Fibroblast of villous mesenchyme (primary cell): Measurements from ENCODE around the gene SPARC. TPM values are rescaled to one million over a fixed set of nuclear protein-coding genes. Genes with fewer than 3 reads are reported as not detected.
"Not testable (repeated sequence)": the region's sequence is repeated elsewhere in the genome, so short reads cannot be mapped to it uniquely, and the experiment has no call there.

Experiments
- DNase-seq: peaks from one replicate; pipeline ENCODE4 v3.0.0-alpha.2; 2010; ENCODE audit warnings: low read depth
- H3K4me3 ChIP-seq: 2 replicates; pipeline ENCODE4 v1.5.1; 2011; ENCODE audit warnings: low read depth, mild to moderate bottlenecking, low read length
- total RNA-seq: library from RNA; depleted of rRNA; stranded (reverse); fragments of >200 nt; gene quantifications from 2 replicates; pipeline ENCODE4 v1.2.3, GENCODE V29; 2012
- TF ChIP-seq, protein P1 (sequence below): IDR thresholded peaks from 2 replicates; pipeline ENCODE4 v1.5.1; 2012; ENCODE audit warnings: low read depth, mild to moderate bottlenecking, low read length; ENCODE audit not compliant: insufficient read depth

SPARC gene
- total RNA-seq, 1 donor, result 2,230 TPM

DNA sequence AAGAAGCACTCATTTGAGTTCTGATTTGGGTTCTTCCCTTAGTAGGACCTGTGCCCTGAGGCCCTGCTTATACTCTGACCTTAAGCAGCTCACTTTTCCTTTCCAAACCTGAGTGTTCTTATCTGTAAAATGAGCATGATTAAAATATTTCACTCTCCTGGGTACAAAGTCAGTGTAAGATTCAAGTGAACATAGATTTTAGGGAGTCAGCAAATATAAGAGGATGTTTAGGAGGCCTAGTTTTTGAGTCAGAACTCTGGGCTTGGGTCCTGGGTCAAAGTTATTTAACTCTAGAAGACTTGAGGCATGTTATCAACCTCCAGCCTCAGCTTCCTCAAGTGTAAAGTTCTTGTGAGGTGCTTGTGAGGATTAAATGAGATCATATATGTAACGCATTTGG is 8.7 kb upstream of the SPARC start:
- TF ChIP-seq, protein P1, sequence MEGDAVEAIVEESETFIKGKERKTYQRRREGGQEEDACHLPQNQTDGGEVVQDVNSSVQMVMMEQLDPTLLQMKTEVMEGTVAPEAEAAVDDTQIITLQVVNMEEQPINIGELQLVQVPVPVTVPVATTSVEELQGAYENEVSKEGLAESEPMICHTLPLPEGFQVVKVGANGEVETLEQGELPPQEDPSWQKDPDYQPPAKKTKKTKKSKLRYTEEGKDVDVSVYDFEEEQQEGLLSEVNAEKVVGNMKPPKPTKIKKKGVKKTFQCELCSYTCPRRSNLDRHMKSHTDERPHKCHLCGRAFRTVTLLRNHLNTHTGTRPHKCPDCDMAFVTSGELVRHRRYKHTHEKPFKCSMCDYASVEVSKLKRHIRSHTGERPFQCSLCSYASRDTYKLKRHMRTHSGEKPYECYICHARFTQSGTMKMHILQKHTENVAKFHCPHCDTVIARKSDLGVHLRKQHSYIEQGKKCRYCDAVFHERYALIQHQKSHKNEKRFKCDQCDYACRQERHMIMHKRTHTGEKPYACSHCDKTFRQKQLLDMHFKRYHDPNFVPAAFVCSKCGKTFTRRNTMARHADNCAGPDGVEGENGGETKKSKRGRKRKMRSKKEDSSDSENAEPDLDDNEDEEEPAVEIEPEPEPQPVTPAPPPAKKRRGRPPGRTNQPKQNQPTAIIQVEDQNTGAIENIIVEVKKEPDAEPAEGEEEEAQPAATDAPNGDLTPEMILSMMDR, result no peak
- DNase-seq, result peak; percentile 28
- H3K4me3 ChIP-seq, result no peak overlapping the region

DNA sequence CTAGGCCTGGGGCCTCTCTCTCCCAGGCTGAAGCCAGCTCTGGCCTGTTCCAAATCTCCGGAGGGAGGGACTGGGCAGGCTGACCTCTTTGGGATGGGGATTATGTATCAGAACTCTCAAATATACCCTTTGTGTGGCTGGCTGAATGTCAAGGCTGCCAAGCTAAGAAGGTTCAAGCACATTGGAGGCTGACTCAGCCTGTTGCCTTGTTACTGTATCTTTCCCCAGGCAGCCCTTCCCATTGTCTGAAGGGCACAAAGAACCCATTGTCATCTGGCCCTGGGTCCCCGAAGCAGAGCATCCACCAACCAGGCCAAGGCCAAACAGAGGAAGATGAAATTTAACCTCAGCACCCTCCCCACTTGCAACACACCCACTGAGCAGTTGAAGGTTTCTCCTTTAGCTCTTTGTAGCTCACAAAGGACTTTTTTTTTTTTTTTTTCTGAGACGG is 7.3 kb upstream of the SPARC start:
- H3K4me3 ChIP-seq, result no peak overlapping the region
- no peak for DNase-seq
- TF ChIP-seq, protein P1, result no peak

DNA sequence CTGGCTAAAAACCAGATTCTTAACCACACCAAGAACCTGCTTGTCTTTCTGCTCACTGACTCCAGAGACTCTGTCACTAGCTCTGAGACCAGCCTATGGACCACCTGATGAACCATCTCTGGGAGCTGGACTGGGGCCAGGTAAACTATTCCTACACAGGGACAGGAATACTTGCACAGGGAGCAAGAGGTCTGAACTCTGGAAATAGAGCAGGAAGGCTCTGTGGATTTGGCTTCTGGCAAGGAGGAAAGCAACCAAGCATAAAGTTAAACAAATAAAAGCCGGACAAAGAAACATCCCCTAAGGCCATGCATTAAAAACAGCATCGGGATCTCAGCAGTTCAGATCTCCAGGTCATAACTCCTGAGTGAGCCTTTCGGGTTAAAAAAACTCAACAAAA is 5.6 kb upstream of the SPARC start:
- TF ChIP-seq, protein P1, result no peak
- H3K4me3 ChIP-seq, result no peak overlapping the region
- peak; percentile 40 for DNase-seq

DNA sequence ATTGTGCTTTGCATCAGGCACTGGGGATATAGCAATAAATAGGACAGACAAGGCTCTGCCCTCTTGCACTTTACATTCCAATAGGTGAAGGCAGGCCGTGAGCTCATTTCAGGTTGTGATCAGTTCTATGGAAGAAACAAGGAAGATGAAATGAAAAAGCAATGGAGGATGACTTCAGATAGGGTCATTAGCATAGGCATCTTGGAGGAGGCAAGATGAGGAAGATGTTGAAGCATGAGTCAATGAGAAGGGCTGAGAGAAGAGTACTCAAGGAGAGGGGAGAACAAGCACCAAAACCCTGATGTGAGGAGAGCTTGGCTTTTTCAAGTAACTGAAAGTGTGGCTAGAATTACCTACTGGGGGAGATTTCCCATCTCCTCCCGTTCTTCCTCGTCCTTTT is 5.0 kb upstream of the SPARC start:
- no peak overlapping the region for H3K4me3 ChIP-seq
- TF ChIP-seq, protein P1, result no peak
- DNase-seq, result no peak

DNA sequence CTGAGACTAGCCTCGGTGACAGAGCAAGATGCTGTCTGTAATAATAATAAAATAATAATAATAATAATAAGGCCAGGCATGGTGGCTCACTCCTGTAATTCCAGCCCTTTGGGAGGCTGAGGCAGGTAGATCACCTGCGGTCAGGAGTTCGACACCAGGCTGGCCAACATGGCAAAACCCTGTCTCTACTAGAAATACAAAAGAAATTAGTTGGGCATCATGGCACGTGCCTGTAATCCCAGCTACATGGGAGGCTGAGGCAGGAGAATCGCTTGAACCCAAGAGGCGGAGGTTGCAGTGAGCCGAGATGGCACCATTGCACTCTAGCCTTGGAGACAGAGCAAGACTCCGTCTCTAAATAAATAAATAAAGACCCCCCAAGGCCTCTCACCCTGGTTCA is 2.9 kb upstream of the SPARC start:
- H3K4me3 ChIP-seq, DNase-seq: not testable (repeated sequence)

DNA sequence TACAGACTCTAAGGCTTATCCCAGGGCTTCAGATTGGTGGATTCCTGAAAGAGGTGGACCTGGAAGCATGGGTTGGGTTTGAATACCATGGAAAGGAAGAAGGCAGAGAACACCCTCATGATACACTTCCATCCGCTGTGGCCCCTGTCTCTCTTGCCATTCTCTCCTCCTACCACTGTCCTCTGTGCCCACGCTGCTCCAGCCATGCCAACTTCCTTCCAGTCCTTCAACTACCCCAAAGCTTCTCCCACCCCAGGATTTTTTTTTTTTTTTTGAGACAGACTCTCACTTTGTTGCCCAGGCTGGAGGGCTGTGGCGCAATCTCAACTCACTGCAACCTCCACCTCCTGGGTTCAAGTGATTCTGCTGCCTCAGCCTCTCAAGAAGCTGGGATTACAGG is 1.7 kb upstream of the SPARC start:
- no peak for DNase-seq
- H3K4me3 ChIP-seq, result no peak overlapping the region
- TF ChIP-seq, protein P1, result no peak

DNA sequence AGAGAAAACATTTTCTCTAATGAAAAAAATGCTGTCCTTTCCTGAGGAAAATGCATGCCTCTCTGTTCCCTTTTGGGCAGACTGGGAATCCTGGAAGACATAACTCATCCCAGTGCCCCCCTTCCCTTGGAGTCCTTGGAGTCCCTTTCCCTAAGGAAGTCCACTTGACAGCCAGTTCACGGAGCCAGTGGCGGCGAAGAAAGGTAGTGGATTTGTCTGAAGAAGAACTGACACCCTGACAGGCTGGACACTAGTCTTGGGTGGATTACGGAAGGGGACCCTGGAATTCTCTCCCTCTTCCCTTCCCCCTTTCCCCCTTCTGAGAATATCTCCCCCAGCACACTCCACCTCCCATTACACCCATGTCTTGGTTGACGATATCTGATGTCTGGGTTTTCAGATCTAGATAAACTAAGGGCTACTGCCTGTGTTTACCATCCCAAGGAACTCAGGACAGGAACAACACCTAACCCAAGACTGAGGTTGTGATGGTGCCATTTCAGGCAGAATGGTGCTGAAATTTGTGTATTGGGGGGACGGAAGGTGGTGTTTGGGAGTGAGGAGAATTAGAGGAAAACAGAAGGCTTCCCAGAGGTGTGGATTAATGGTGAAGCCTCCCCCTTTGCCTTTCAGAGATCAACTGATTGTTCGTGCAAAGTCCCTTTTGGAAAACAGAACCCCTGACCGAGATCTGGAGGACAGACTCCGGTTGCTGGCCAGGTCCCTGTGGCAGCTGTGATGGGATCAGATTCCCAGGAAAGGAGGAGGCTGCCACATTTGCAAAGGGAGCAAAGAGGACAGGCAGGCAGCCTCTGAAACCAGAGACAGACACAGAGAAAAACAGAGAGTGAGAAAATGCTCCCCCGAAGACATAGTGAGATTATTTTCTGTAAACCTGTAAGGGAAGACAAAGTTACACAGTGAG is 704 bp downstream of the SPARC start:
- TF ChIP-seq, protein P1, result no peak
- peak overlapping the region; percentile 84 for H3K4me3 ChIP-seq
- DNase-seq, result peak; percentile 59
